ENCODE measurements around the gene WDR64. TPM values are rescaled to one million over a fixed set of nuclear protein-coding genes. Genes with fewer than 3 reads are reported as not detected.

The WDR64 gene
- total RNA-seq, 1 donor from 2014 or later, result not detected

DNA sequence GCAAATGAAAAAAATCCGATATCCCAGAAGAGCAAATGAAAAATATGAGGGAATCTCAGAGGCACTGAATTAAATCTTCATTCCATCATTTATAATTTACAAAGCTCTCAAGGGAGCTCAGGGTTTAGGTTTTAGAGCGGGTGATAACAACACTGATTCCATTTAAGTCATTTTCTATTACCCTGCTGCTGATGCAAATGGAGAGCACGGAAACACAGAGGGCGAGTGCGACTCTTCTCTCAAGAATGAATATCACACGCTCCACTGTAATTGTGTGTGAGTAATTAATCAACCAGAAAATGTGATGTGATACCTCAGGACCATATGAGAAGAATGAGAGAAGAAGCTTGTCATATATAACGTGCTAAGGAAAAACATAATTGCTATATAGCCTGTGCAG lies 34.7 kb upstream of the WDR64 start:
- intact Hi-C loops (cut with DNase I), result loop anchor here (10.0 kb wide), 1 partner anchor 227 kb away; the partner anchor contains the start of gene EXO1
- no peak overlapping the region for H3K4me3 ChIP-seq
- no peak overlapping the region for H3K27ac ChIP-seq
- TF ChIP-seq POLR2AphosphoS5 (IDR thresholded peaks at IDR 0.05; ENCODE audit: insufficient read depth in 1 of 2, low read depth in 1 of 2) (no peak), POLR2A (IDR thresholded peaks at IDR 0.05) (no peak)
- TF ChIP-seq, protein P1, sequence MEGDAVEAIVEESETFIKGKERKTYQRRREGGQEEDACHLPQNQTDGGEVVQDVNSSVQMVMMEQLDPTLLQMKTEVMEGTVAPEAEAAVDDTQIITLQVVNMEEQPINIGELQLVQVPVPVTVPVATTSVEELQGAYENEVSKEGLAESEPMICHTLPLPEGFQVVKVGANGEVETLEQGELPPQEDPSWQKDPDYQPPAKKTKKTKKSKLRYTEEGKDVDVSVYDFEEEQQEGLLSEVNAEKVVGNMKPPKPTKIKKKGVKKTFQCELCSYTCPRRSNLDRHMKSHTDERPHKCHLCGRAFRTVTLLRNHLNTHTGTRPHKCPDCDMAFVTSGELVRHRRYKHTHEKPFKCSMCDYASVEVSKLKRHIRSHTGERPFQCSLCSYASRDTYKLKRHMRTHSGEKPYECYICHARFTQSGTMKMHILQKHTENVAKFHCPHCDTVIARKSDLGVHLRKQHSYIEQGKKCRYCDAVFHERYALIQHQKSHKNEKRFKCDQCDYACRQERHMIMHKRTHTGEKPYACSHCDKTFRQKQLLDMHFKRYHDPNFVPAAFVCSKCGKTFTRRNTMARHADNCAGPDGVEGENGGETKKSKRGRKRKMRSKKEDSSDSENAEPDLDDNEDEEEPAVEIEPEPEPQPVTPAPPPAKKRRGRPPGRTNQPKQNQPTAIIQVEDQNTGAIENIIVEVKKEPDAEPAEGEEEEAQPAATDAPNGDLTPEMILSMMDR (IDR thresholded peaks at IDR 0.05), result no peak
- no peaks in the 10 kb centered on the region for H3K9me3 ChIP-seq
- no peaks in the 10 kb centered on the region for H3K36me3 ChIP-seq
- DNase-seq (ENCODE audit: extremely low spot score in 2 of 2), result no peak
- no peaks in the 10 kb centered on the region for H3K4me1 ChIP-seq
- H3K27me3 ChIP-seq, result no peaks in the 10 kb centered on the region

DNA sequence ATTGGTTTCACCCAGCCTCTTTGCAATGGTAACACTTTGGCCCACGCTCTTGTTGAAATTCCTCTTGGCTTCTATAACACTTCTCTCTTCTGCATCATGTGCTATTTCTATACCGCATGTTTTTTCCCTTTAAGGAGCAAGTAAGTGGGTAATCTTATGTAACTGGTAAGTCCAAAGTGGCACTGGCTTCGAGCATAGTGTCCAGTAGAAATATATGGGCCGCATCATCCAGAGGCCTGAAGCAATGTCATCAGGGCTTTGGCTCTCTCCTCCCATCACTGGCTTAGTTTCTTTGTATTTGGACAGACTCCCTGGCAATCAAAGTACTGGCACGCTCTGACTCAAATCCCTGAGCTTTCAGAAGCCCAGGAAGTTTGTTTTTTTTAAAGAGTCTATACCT lies 29.4 kb upstream of the WDR64 start:
- TF ChIP-seq, protein P1 (IDR thresholded peaks at IDR 0.05), result no peak
- TF ChIP-seq POLR2AphosphoS5 (IDR thresholded peaks at IDR 0.05; ENCODE audit: insufficient read depth in 1 of 2, low read depth in 1 of 2), result no peak
- TF ChIP-seq POLR2A (IDR thresholded peaks at IDR 0.05), result no peak
- Histone ChIP-seq H3K4me1 (peaks cover 1% of the 10 kb centered on the region), H3K27ac (no peak overlapping the region), H3K27me3 (no peaks in the 10 kb centered on the region), H3K4me3 (no peak overlapping the region), H3K36me3 (no peaks in the 10 kb centered on the region), H3K9me3 (no peaks in the 10 kb centered on the region)
- intact Hi-C loops (cut with DNase I), result no loop called here
- no peak for DNase-seq (ENCODE audit: extremely low spot score in 2 of 2)

DNA sequence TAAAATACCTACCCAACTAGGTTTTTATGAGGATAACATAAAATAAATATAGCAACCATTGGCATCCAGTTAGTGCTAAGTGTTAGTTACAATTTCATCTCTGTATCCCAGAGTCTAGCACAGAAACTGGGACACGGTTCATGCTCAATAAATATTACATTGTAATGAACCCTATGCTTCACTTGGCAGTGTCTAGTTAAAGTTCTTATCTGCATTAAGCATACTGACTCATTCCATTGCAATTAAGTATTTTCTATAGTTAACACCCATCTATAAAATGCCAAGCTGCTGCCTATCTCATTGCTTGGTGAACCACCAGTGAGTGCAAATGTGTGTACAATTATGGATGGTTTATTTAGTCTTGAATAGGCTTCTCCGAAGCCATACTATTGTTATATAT lies 27.1 kb upstream of the WDR64 start:
- Histone ChIP-seq H3K36me3 (no peaks in the 10 kb centered on the region), H3K9me3 (no peaks in the 10 kb centered on the region), H3K4me3 (no peak overlapping the region), H3K27ac (no peak overlapping the region), H3K27me3 (no peaks in the 10 kb centered on the region), H3K4me1 (peaks cover 8% of the 10 kb centered on the region)
- intact Hi-C loops (cut with DNase I), result no loop called here
- TF ChIP-seq POLR2AphosphoS5 (IDR thresholded peaks at IDR 0.05; ENCODE audit: insufficient read depth in 1 of 2, low read depth in 1 of 2), result no peak
- no peak for TF ChIP-seq POLR2A (IDR thresholded peaks at IDR 0.05)
- TF ChIP-seq, protein P1 (IDR thresholded peaks at IDR 0.05), result no peak
- no peak for DNase-seq (ENCODE audit: extremely low spot score in 2 of 2)

DNA sequence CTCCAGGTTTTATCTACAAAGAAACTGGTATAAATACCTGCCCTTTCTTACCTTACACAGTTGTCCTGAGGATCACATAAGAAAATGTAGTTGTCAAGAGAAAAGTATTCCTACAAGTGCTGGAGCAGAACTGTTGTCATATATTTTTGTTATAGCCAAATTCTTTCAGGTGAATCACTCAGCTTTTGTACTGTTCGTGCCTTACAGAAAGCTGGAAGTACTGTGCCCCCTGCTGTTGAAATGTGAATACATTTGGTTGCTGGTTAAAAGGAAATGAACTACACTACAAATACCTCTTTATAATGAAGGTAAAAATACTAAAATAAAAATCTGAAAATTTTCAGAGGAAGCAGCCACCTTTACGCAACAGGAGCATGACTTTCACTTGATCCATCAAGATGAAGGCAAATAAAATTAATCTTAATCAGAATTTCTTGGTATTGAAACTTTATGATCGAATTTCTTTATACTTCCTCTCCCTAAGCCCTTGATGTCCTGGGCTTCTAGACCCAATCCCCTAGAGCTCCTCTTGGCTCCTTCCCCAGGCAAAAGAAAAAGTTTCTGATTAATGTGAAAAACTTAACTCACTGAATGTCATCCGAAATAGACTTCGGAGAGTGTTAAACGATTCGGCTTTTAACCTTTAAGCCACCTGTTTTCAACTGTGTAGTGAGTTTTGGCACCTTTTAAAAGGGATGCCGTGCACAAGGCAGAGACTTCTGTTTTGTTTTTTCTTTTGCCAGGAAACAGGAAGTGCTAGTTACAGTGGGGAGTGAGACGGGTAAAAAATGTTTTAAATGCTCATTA lies 24.4 kb upstream of the WDR64 start:
- intact Hi-C loops (cut with DNase I), result no loop called here
- no peaks in the 10 kb centered on the region for H3K27me3 ChIP-seq
- H3K4me1 ChIP-seq, result peaks cover 8% of the 10 kb centered on the region
- no peak overlapping the region for H3K27ac ChIP-seq
- H3K36me3 ChIP-seq, result no peaks in the 10 kb centered on the region
- no peak for DNase-seq (ENCODE audit: extremely low spot score in 2 of 2)
- TF ChIP-seq, protein P1 (IDR thresholded peaks at IDR 0.05), result peak in 2 of 3 experiments; percentile 18 to 23
- no peak for TF ChIP-seq POLR2A (IDR thresholded peaks at IDR 0.05)
- no peaks in the 10 kb centered on the region for H3K9me3 ChIP-seq
- H3K4me3 ChIP-seq, result no peak overlapping the region

DNA sequence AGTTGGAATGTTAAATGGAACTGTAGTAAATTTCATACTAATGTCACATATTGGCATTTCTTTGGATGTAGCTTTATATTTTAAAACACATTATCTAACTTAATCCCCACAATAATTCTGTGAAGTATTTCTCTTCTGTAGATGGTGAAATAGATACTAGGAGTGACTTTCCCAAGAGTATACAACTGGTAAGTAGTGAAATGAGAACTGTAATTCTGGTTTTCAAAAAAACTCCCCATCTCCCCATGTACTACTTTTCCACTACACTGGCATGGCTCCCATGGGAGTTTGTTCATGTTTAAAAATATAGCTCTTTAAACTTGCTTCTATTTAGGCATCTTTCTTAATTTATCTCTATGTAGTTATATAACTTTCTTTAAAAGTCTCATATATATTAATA lies 22.1 kb upstream of the WDR64 start:
- peaks cover 0 to 2% of the 10 kb centered on the region in 2 donors for H3K36me3 ChIP-seq
- TF ChIP-seq, protein P1 (IDR thresholded peaks at IDR 0.05), result no peak
- TF ChIP-seq POLR2AphosphoS5 (IDR thresholded peaks at IDR 0.05; ENCODE audit: insufficient read depth in 1 of 2, low read depth in 1 of 2) (no peak), POLR2A (IDR thresholded peaks at IDR 0.05) (no peak)
- peaks cover 8% of the 10 kb centered on the region for H3K4me1 ChIP-seq
- no peaks in the 10 kb centered on the region for H3K9me3 ChIP-seq
- DNase-seq (ENCODE audit: extremely low spot score in 2 of 2), result no peak
- no peaks in the 10 kb centered on the region for H3K27me3 ChIP-seq
- H3K4me3 ChIP-seq, result no peak overlapping the region
- no peak overlapping the region for H3K27ac ChIP-seq
- intact Hi-C loops (cut with DNase I), result no loop called here
